ENCODE results near the gene METTL3. TPM values are rescaled to one million over a fixed set of nuclear protein-coding genes. Genes with fewer than 3 reads are reported as not detected.

METTL3 gene
- polyA plus RNA-seq, 3 donors: 9.5 to 116 (median 10.8) TPM

GRCh38 chr14:21526672-21527317, 15.7 kb upstream of the METTL3 start:
- Histone ChIP-seq H2AFZ (ENCODE audit: insufficient read depth, low read depth, low read length, poor library complexity, severe bottlenecking) (peak overlapping the region; percentile 71), H3K4me2 (replicated peaks; ENCODE audit: extremely low read depth, low read length, poor library complexity, severe bottlenecking) (peak overlapping the region; percentile 81)

More at GRCh38 chr14:21526672-21527317, 15.7 kb upstream of the METTL3 start:
- H3K4me3 Mint-ChIP-seq: peak overlapping the region; percentile 75 to 82
- H3K4me1 Mint-ChIP-seq: peaks cover 14% of the 10 kb centered on the region
- no peak overlapping the region for H3K9ac ChIP-seq (ENCODE audit: insufficient read depth, low read length, poor library complexity, severe bottlenecking)
- DNase-seq: no peak
- TF ChIP-seq CTCF (IDR thresholded peaks at IDR 0.05): no peak
- no peaks in the 10 kb centered on the region for H4K20me1 ChIP-seq (ENCODE audit: insufficient read depth, low read length)
- 12% methylated on average over 4 of the region's 13 CpGs for whole genome bisulfite sequencing (ENCODE audit: insufficient coverage)
- peaks cover 38 to 52% (median 46%) of the 10 kb centered on the region in 3 donors for H3K27me3 Mint-ChIP-seq (ENCODE audit: low read depth in 3 of 3)
- intact Hi-C loops (cut with micrococcal nuclease): no loop called here
- peaks cover 13 to 19% of the 10 kb centered on the region in 2 donors for H3K4me1 ChIP-seq (ENCODE audit: control insufficient read depth in 1 of 2, insufficient read depth in 2 of 2, low read length in 2 of 2)
- H3K9me3 ChIP-seq (replicated peaks in 1 of 2; ENCODE audit: control insufficient read depth in 1 of 2, insufficient read depth in 1 of 2, low read length in 2 of 2): no peaks in the 10 kb centered on the region
- peak overlapping the region; percentile 42 to 74 (median 47) for H3K4me3 ChIP-seq (replicated peaks in 1 of 3; ENCODE audit: low read depth in 2 of 3, low read length in 3 of 3)
- H3K27ac ChIP-seq (ENCODE audit: low read depth in 1 of 2, low read length in 2 of 2): no peak overlapping the region
- no peak overlapping the region for H3K27ac Mint-ChIP-seq
- peaks cover 0 to 4% (median 0%) of the 10 kb centered on the region in 7 donors for H3K9me3 Mint-ChIP-seq
- H3K36me3 ChIP-seq (replicated peaks in 1 of 2; ENCODE audit: control insufficient read depth in 1 of 2, insufficient read depth in 2 of 2, low read length in 2 of 2): no peaks in the 10 kb centered on the region
- H3K27me3 ChIP-seq (ENCODE audit: control insufficient read depth in 2 of 2, insufficient read depth in 2 of 2, low read length in 2 of 2): peaks cover 10 to 23% of the 10 kb centered on the region in 2 donors
- H3K36me3 Mint-ChIP-seq: peaks cover 0 to 2% of the 10 kb centered on the region in 2 donors
- no peaks in the 10 kb centered on the region for H3K79me2 ChIP-seq (ENCODE audit: insufficient read depth, low read length)
